Left ventricle myocardium inferior (tissue), 1 donor: Measurements from ENCODE around the gene CPLANE1. TPM values are rescaled to one million over a fixed set of nuclear protein-coding genes. Genes with fewer than 3 reads are reported as not detected.

Experiments
- DNase-seq: peaks from one replicate; pipeline ENCODE4 v3.0.0-alpha.2; 2020
- H3K27ac ChIP-seq: fragments of 200-600 bp; replicated peaks from 2 replicates; pipeline ENCODE4 v1.8.0; 2021
- H3K27me3 ChIP-seq: fragments of 200-600 bp; 2 replicates; pipeline ENCODE4 v1.8.0; 2021; ENCODE audit warnings: low read depth
- H3K36me3 ChIP-seq: fragments of 200-600 bp; 2 replicates; pipeline ENCODE4 v1.8.0; 2021
- H3K4me1 ChIP-seq: fragments of 200-600 bp; 2 replicates; pipeline ENCODE4 v1.8.0; 2021
- H3K4me3 ChIP-seq: fragments of 200-600 bp; 2 replicates; pipeline ENCODE4 v1.8.0; 2021; ENCODE audit warnings: mild to moderate bottlenecking, moderate library complexity
- H3K9me3 ChIP-seq: fragments of 200-600 bp; replicated peaks from 2 replicates; pipeline ENCODE4 v1.8.0; 2021
- intact Hi-C: fragments of 100-400 bp; cut with micrococcal nuclease; formaldehyde crosslinking; loops from one replicate; pipeline ENCODE4 v1.11.0; 2022
- total RNA-seq: library from RNA; stranded (reverse); fragmentation: NEBNext Ultra II Directional; extraction: Animal tissue kit (Norgen Biotek cat#: 25700); gene quantifications from one replicate; pipeline ENCODE4 v1.2.1, GENCODE V29; 2021
- TF ChIP-seq, protein P1 (sequence below): fragments of 200-600 bp; IDR thresholded peaks from 2 replicates; pipeline ENCODE4 v1.8.0; 2021; ENCODE audit warnings: antibody characterized with exemption, mild to moderate bottlenecking, borderline replicate concordance
- donor health status: DM: no; HTN: yes; CAD: no; lungs with severe emphysema.

CPLANE1 gene
- total RNA-seq, 1 donor from 2014 or later: 8.3 TPM

DNA sequence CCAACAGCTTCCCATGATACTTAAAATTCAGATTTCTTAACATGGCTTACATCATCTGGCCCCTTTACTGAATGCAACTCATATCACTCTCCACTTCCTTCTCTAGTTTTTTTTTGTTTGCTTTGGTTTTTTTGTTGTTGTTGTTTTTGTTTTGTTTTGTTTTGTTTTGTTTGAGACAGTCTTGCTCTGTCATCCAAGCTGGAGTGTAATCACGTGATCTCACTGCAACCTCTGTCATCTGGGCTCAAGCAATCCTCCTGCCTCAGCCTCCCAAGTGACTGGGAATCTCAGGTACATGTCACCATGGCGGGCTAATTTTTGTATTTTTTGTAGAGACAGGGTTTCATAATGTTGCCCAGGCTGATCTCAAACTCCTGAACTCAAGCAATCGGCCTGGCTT is 41.4 kb downstream of the CPLANE1 start:
- H3K4me1 ChIP-seq: no peaks in the 10 kb centered on the region
- H3K27me3 ChIP-seq: no peaks in the 10 kb centered on the region
- TF ChIP-seq, protein P1, sequence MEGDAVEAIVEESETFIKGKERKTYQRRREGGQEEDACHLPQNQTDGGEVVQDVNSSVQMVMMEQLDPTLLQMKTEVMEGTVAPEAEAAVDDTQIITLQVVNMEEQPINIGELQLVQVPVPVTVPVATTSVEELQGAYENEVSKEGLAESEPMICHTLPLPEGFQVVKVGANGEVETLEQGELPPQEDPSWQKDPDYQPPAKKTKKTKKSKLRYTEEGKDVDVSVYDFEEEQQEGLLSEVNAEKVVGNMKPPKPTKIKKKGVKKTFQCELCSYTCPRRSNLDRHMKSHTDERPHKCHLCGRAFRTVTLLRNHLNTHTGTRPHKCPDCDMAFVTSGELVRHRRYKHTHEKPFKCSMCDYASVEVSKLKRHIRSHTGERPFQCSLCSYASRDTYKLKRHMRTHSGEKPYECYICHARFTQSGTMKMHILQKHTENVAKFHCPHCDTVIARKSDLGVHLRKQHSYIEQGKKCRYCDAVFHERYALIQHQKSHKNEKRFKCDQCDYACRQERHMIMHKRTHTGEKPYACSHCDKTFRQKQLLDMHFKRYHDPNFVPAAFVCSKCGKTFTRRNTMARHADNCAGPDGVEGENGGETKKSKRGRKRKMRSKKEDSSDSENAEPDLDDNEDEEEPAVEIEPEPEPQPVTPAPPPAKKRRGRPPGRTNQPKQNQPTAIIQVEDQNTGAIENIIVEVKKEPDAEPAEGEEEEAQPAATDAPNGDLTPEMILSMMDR: no peak
- intact Hi-C loops: no loop called here
- DNase-seq: no peak
- H3K36me3 ChIP-seq: peaks cover 69% of the 10 kb centered on the region
- no peak overlapping the region for H3K4me3 ChIP-seq
- H3K27ac ChIP-seq: no peak overlapping the region
- no peaks in the 10 kb centered on the region for H3K9me3 ChIP-seq

DNA sequence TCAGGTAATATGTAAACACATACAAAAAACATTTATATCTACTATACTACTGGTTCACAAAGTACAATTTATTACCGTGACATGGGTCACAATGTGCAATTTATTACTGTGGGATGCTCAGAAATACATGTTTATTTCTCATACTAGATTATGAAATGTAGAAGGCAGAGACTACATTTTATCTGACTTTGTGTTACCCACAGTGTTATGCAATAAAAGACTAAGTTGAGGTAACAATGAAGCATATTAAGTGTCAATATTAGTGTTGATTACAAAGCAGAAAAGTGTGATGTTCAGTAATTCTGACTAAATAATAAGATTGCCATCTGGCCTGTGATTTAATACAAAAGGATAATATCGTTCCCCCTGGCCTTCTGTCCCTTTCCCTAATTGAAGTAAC is 42.4 kb downstream of the CPLANE1 start:
- Histone ChIP-seq H3K36me3 (peaks cover 65% of the 10 kb centered on the region), H3K4me1 (no peaks in the 10 kb centered on the region), H3K27ac (no peak overlapping the region), H3K27me3 (no peaks in the 10 kb centered on the region), H3K9me3 (no peaks in the 10 kb centered on the region), H3K4me3 (no peak overlapping the region)
- TF ChIP-seq, protein P1: no peak
- intact Hi-C loops: no loop called here
- no peak for DNase-seq

DNA sequence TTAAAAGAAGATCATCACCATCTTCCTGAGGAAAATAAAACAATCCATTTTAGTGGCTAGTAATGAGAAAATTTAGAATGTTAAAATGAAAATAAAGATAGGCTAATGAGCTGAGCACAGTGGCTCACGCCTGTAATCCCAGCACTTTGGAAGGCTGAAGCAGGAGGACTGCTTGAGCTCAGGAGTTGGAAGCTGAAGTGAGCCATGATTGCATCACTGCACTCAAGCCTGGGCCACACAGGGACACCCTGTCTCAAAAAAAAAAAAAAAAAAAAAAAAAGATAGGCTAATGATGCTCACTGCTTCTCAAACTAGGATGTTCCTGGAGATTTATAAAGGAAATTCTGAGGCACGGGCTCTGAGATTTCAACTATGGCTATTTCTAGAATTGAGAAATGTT is 50.3 kb downstream of the CPLANE1 start:
- no peaks in the 10 kb centered on the region for H3K9me3 ChIP-seq
- H3K27ac ChIP-seq: no peak overlapping the region
- H3K4me3 ChIP-seq: no peak overlapping the region
- H3K4me1 ChIP-seq: no peaks in the 10 kb centered on the region
- TF ChIP-seq, protein P1: no peak
- no peak for DNase-seq
- H3K27me3 ChIP-seq: no peaks in the 10 kb centered on the region
- peaks cover 89% of the 10 kb centered on the region for H3K36me3 ChIP-seq
- intact Hi-C loops: no loop called here

DNA sequence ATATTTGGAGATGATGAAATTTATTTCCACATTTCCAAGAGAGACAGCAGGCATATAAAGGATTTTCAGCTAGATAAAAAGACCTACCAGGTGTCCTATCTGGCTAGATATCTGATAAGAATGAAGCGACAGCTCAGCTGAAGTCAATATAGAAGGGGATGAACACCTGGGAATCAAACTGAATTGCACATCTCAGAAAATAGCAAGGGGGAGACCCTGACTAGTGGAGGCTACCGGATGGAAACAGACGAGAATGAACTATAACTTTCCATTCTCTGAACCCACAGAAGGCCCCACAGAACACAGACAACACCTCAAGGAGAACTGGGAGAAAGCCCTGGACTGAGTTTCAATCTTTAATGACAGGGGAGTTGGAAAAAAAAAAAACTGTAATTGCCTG is 51.1 kb downstream of the CPLANE1 start:
- Histone ChIP-seq H3K9me3 (no peaks in the 10 kb centered on the region), H3K4me1 (no peaks in the 10 kb centered on the region), H3K27ac (peak overlapping the region; percentile 37), H3K27me3 (no peaks in the 10 kb centered on the region), H3K36me3 (peaks cover 90% of the 10 kb centered on the region), H3K4me3 (peak overlapping the region; percentile 28)
- DNase-seq: no peak
- intact Hi-C loops: no loop called here
- TF ChIP-seq, protein P1: no peak

DNA sequence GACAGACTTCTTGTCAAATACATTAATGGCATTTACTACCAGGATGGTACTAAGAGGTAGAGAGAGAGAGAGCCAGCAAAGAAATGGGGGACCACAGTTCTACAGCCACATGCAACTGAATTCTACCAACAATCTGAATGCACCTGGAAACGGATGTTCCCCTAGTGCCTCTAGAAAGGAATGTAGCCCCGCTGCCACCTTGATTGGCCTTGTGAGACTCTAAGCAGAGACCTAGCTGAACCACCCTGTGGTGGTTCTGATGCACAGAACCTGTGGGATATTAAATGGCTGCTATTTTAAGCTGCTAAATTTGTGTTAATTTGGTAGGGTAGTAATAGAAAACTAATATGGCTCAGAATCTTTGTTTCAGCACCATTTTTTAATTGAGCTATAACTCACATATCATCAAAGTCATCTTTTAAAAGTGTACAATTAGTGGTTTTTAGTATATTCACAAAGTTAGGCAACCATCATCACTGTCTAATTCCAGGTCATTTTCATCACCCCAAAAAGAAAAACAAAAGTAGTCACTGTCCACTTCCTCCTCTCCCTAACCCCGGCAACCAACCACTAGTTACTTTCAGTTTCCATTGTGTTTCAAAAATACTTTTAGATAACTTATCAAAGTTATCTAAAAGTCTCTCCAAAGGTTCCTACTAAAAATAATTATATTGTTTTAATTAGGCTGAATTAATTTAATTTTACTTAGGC is 51.7 kb downstream of the CPLANE1 start:
- intact Hi-C loops: no loop called here
- Histone ChIP-seq H3K9me3 (no peaks in the 10 kb centered on the region), H3K4me1 (no peaks in the 10 kb centered on the region), H3K27me3 (no peaks in the 10 kb centered on the region), H3K27ac (peak overlapping the region; percentile 37), H3K4me3 (peak overlapping the region; percentile 28), H3K36me3 (peaks cover 91% of the 10 kb centered on the region)
- TF ChIP-seq, protein P1: no peak
- DNase-seq: no peak
